B cell (primary cell): ENCODE results near the gene ABHD13. TPM values are rescaled to one million over a fixed set of nuclear protein-coding genes. Genes with fewer than 3 reads are reported as not detected.
A peak's percentile ranks its signal among the peaks of the same experiment; 100 is the strongest.

Experiments
- ATAC-seq: fragments of 200-7000 bp; cut with Tn5 transposase; one replicate; pipeline ENCODE4 v1.10.0; 2021; ENCODE audit warnings: low read depth, mild to moderate bottlenecking, moderate number of reproducible peaks, moderate library complexity
- CTCF ChIA-PET: fragments of 350-600 bp; sonication (Branson Sonifier 250); formaldehyde crosslinking; loops from one replicate; lab custom pipeline; 2021; ENCODE audit warnings: antibody characterized with exemption, inconsistent platforms; lab: Charles Lee
- POLR2A ChIA-PET: fragments of 350-600 bp; sonication (Branson Sonifier 250); formaldehyde crosslinking; loops from one replicate; lab custom pipeline; 2021; ENCODE audit warnings: antibody characterized with exemption; lab: Charles Lee
- DNase-seq: peaks from one replicate; pipeline ENCODE4 v3.0.0; 2013
- H2AFZ ChIP-seq: 2 replicates; pipeline ENCODE4 v1.6.1; 2012; ENCODE audit warnings: mild to moderate bottlenecking, low read depth, low read length; ENCODE audit not compliant: insufficient read depth, poor library complexity, severe bottlenecking
- H3K27ac ChIP-seq, 2 donors: 1 replicate in 1 of 2; 2 replicates in 1 of 2; pipeline ENCODE4 v1.5.1; 2012 to 2013; ENCODE audit warnings: low read length in 2 of 2, mild to moderate bottlenecking in 2 of 2, moderate library complexity in 1 of 2
- H3K27me3 ChIP-seq, 4 experiments: fragments of 200-600 bp in 1 of 4; sonication (generic) in 1 of 4; replicated peaks in 1 of 4; 1 replicate in 2 of 4; 2 replicates in 2 of 4; pipeline versions ENCODE4 v1.6.1 to v1.7.0; 2013 to 2016; ENCODE audit warnings: low read length in 3 of 4, mild to moderate bottlenecking in 2 of 4, mixed read lengths in 1 of 4, moderate library complexity in 1 of 4; ENCODE audit not compliant: insufficient read depth in 4 of 4, control insufficient read depth in 3 of 4; ENCODE audit errors: control extremely low read depth in 1 of 4
- H3K36me3 ChIP-seq, 2 experiments: replicated peaks in 1 of 2; 1 replicate in 1 of 2; 2 replicates in 1 of 2; pipeline versions ENCODE4 v1.6.1 to v1.7.1; 2013; ENCODE audit warnings: low read length in 1 of 2; ENCODE audit not compliant: insufficient read depth in 2 of 2, control insufficient read depth in 1 of 2; ENCODE audit errors: control extremely low read depth in 1 of 2, extremely low read depth in 1 of 2
- H3K4me1 ChIP-seq, 2 donors: fragments of 200-600 bp in 1 of 2; sonication (generic) in 1 of 2; 1 replicate in 1 of 2; 2 replicates in 1 of 2; pipeline versions ENCODE4 v1.5.1 to v1.6.1; 2013 to 2017; ENCODE audit warnings: low read length in 2 of 2; ENCODE audit not compliant: control insufficient read depth in 2 of 2, insufficient read depth in 2 of 2
- H3K4me2 ChIP-seq: replicated peaks from 2 replicates; pipeline ENCODE3; 2012; ENCODE audit warnings: mild to moderate bottlenecking, low read depth, low read length; ENCODE audit not compliant: poor library complexity, severe bottlenecking
- H3K4me3 ChIP-seq, 5 experiments: fragments of 200-600 bp in 1 of 5; sonication (generic) in 1 of 5; 1 replicate in 3 of 5; 2 replicates in 2 of 5; pipeline versions ENCODE4 v1.5.1 to v1.7.0; 2011 to 2016; ENCODE audit warnings: low read length in 4 of 5, mild to moderate bottlenecking in 4 of 5, low read depth in 2 of 5, control low read depth in 1 of 5, moderate library complexity in 1 of 5; ENCODE audit not compliant: insufficient read depth in 1 of 5; ENCODE audit errors: control extremely low read depth in 1 of 5, extremely low read depth in 1 of 5
- H3K79me2 ChIP-seq: fragments of 200-600 bp; sonication (generic); one replicate; pipeline ENCODE4 v1.6.0; 2016; ENCODE audit warnings: low read length; ENCODE audit not compliant: control insufficient read depth, insufficient read depth
- H3K9ac ChIP-seq: fragments of 200-600 bp; sonication (generic); 2 replicates; pipeline ENCODE4 v1.6.1; 2017; ENCODE audit warnings: mild to moderate bottlenecking, low read length, moderate library complexity
- H3K9me3 ChIP-seq, 3 donors: one replicate each; pipeline versions ENCODE4 v1.6.1 to v1.7.1; 2013; ENCODE audit warnings: low read length in 2 of 3; ENCODE audit not compliant: control insufficient read depth in 2 of 3, insufficient read depth in 1 of 3; ENCODE audit errors: control extremely low read depth in 1 of 3
- H4K20me1 ChIP-seq: 2 replicates; pipeline ENCODE4 v1.6.0; 2012; ENCODE audit warnings: mild to moderate bottlenecking, low read length; ENCODE audit not compliant: insufficient read depth, control insufficient read depth, poor library complexity, severe bottlenecking
- H3K27ac Mint-ChIP-seq: one replicate; pipeline ENCODE4 v1.8.0; 2021; ENCODE audit warnings: mixed read lengths
- H3K27me3 Mint-ChIP-seq: one replicate; pipeline ENCODE4 v1.8.0; 2021; ENCODE audit warnings: mixed read lengths
- H3K4me1 Mint-ChIP-seq: one replicate; pipeline ENCODE4 v1.8.0; 2021; ENCODE audit warnings: mixed read lengths
- H3K4me3 Mint-ChIP-seq: one replicate; pipeline ENCODE4 v1.8.0; 2021; ENCODE audit warnings: mixed read lengths
- H3K9me3 Mint-ChIP-seq: one replicate; pipeline ENCODE4 v1.8.0; 2022; ENCODE audit warnings: mixed read lengths; ENCODE audit not compliant: insufficient read depth
- CTCF ChIP-seq: fragments of 200-600 bp; IDR thresholded peaks from one replicate; pipeline ENCODE4 v1.8.0; 2022; ENCODE audit warnings: antibody characterized with exemption, mild to moderate bottlenecking
- EZH2 ChIP-seq: IDR thresholded peaks from 2 replicates; pipeline ENCODE4 v1.6.1; 2012; ENCODE audit warnings: borderline replicate concordance, low read depth, mild to moderate bottlenecking, moderate library complexity, low read length; ENCODE audit not compliant: insufficient read depth, poor library complexity, severe bottlenecking
- WGBS: methylation state at CpG from one replicate; pipeline ENCODE4 v1.1.5; 2013; ENCODE audit warnings: missing lambda C conversion rate; ENCODE audit not compliant: insufficient coverage; 5-methylcytosine and 5-hydroxymethylcytosine counted together
- intact Hi-C: fragments of 100-400 bp; cut with micrococcal nuclease; formaldehyde crosslinking; loops from one replicate; pipeline ENCODE4 v1.10.0; 2022
- polyA plus RNA-seq: library from polyadenylated mRNA; depleted of rRNA; stranded (reverse); fragments of >200 nt; gene quantifications from 2 replicates; pipeline ENCODE4 v1.2.3, GENCODE V29; 2012
- total RNA-seq, 2 donors: library from RNA; stranded (reverse); fragments of 120-200 nt in 1 of 2; gene quantifications; 1 replicate in 1 of 2; 2 replicates in 1 of 2; pipeline versions ENCODE4 v1.2.3 to v1.2.4, GENCODE V29; 2013 to 2022

Gene ABHD13
- total and polyA plus RNA-seq, 2 donors (not counting 1 experiment from before 2014, with no cell fraction given), result 6.2 to 14.6 TPM

GRCh38 chr13:108225440-108225839 is 7.2 kb downstream of the ABHD13 start:
- H3K36me3 ChIP-seq, result peaks cover 8 to 11% of the 10 kb centered on the region in 2 experiments
- H3K9me3 Mint-ChIP-seq, result no peaks in the 10 kb centered on the region
- no peak overlapping the region for H3K4me3 Mint-ChIP-seq
- DNase-seq (no peak), ATAC-seq (no peak)
- CTCF ChIA-PET, result interaction anchor here (1.2 to 1.3 kb wide), 2 partner anchors 8 to 97 kb away, joined by 3 to 4 read pairs; no protein-coding TSS in a partner anchor
- H3K9ac ChIP-seq, result no peak overlapping the region
- no peaks in the 10 kb centered on the region for H3K27me3 ChIP-seq
- no peak overlapping the region for H3K27ac Mint-ChIP-seq
- no CpG with 5 or more reads among the region's 1 CpG for WGBS
- peaks cover 50% of the 10 kb centered on the region for H3K4me1 Mint-ChIP-seq
- H2AFZ ChIP-seq, result no peak overlapping the region
- H3K4me1 ChIP-seq, result peaks cover 19 to 21% of the 10 kb centered on the region in 2 donors
- H3K79me2 ChIP-seq, result peaks cover 46% of the 10 kb centered on the region
- peak overlapping the region in 1 of 2 donors; percentile 44 for H3K27ac ChIP-seq
- peaks cover 4% of the 10 kb centered on the region for H4K20me1 ChIP-seq
- TF ChIP-seq EZH2 (no peak), CTCF (no peak)
- POLR2A ChIA-PET, result no interaction called here
- intact Hi-C loops, result loop anchor here (5.0 kb wide), 2 partner anchors 97 to 1658 kb away; partner anchors contain the start of gene ARGLU1
- no peaks in the 10 kb centered on the region for H3K27me3 Mint-ChIP-seq
- no peaks in the 10 kb centered on the region for H3K9me3 ChIP-seq
- H3K4me2 ChIP-seq, result no peak overlapping the region
- no peak overlapping the region for H3K4me3 ChIP-seq

- peak overlapping the region; percentile 43 for H3K27ac Mint-ChIP-seq
- 13% methylated on average over 1 of the region's 1 CpG for WGBS
- no peak for DNase-seq
- no peaks in the 10 kb centered on the region for H3K27me3 ChIP-seq
- H4K20me1 ChIP-seq, result peaks cover 8% of the 10 kb centered on the region
- no peaks in the 10 kb centered on the region for H3K9me3 Mint-ChIP-seq
- ChIA-PET CTCF (interaction anchor here (0.8 to 1.3 kb wide), 3 partner anchors 9 to 96 kb away, joined by 3 to 4 read pairs (median 3); no protein-coding TSS in a partner anchor), POLR2A (no interaction called here)
- no peak overlapping the region for H3K9ac ChIP-seq
- no peak overlapping the region for H3K4me3 ChIP-seq
- peak overlapping the region in 1 of 2 donors; percentile 44 for H3K27ac ChIP-seq
- H2AFZ ChIP-seq, result no peak overlapping the region
- intact Hi-C loops, result loop anchor here (2.0 to 5.0 kb wide), 4 partner anchors 15 to 1659 kb away; partner anchors contain the start of gene ARGLU1
- TF ChIP-seq CTCF, result no peak
- TF ChIP-seq EZH2, result no peak
- H3K36me3 ChIP-seq, result peaks cover 8 to 11% of the 10 kb centered on the region in 2 experiments
- H3K4me2 ChIP-seq, result no peak overlapping the region
- no peaks in the 10 kb centered on the region for H3K9me3 ChIP-seq
- peak overlapping the region; percentile 4 for H3K4me3 Mint-ChIP-seq
- peak; percentile 41 for ATAC-seq
- H3K4me1 ChIP-seq, result peaks cover 17 to 19% of the 10 kb centered on the region in 2 donors
- peaks cover 47% of the 10 kb centered on the region for H3K4me1 Mint-ChIP-seq
- H3K27me3 Mint-ChIP-seq, result no peaks in the 10 kb centered on the region
- H3K79me2 ChIP-seq, result peaks cover 39% of the 10 kb centered on the region
These were observed 8.0 kb downstream of the ABHD13 start for GRCh38 chr13:108226184-108226583.
